Activated CD8-positive, alpha-beta memory T cell treated with anti-CD3 and anti-CD28 coated beads, Interleukin-2, amount 50 U/mL, for 4 hours (primary cell): ENCODE measurements around the gene HS2ST1.

Experiments
- DNase-seq: peaks from one replicate; pipeline ENCODE4 v3.0.0-alpha.2; 2020

Gene HS2ST1

GRCh38 chr1:87117761-87118368 lies 203.4 kb downstream of the HS2ST1 start:
- DNase-seq = no peak

- no peak for DNase-seq
Observed at GRCh38 chr1:87119541-87120140, 205.2 kb downstream of the HS2ST1 start.

DNA sequence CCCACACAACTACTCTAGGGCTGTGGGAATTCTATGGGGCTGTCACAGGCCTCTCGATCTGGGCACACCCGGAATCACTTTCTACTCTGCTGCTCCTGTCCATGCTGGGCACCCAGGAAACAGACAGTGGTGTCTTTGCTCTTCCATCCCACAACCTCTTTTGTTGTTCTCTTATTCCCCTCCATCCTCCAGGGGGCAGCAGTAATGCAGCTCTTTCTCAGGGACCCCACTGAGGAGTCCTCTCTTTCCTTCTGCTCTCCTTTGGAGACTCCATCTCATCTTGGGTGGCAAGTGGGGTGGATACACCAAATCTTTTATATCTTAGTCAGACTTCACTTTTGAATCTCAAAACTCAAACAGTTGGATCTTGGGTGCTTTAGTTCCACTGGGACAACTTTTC lies 206.3 kb downstream of the HS2ST1 start:
- DNase-seq = no peak

DNA sequence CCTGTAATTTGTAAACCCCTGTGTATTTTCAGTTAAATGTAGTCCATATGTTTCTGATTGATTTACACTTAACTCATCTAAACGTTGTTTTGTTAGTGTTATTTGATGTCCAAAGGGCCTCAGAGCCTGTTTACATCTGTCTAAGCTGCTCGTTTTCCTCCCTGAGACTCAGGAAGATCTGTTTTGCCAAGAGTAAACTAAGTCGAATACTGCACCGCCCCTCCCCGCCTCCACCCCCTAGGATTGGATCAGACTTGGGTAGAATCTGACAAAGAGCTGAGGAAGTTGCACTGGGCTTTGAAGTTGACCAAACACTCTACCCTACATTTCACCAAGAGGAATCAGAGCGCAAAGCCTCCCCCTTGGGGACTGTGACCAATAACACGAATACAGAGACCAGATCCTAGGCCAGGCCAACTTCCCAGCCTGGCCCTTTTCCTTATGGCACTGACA lies 207.3 kb downstream of the HS2ST1 start:
- DNase-seq = no peak

GRCh38 chr1:87122243-87122642 lies 207.8 kb downstream of the HS2ST1 start:
- DNase-seq = no peak

- no peak for DNase-seq
Observed at GRCh38 chr1:87123610-87124009, 209.2 kb downstream of the HS2ST1 start.

DNA sequence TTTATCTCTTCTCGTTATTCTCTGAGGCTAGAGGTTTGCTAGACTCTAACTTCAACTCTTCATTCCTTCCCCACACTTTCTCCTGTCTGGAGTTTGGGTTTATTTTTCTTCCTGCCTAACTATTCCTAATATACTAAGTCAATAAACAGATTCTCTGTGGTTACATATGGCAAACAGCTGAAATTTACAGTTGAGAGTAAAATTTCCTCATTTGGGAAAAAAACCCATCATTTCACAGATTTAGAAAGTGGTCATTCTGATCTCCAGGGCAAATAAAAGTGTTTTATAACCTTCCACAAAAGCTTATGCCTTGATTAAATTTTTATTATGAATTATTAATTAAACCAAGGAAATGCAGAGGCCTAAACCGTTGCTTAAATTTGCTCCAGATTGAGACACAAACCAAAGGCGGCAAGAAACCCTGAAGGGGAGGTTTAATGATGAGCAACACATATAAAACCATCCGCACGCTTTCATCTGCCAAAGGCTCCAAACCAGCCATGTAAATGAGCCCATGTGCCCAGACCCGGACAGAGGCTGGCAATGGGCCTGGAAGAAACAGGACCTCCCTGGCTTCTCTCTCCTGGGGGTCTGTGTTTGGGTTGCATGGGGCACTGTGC lies 212.6 kb downstream of the HS2ST1 start:
- no peak for DNase-seq

GRCh38 chr1:87127581-87127980 lies 213.1 kb downstream of the HS2ST1 start:
- DNase-seq = no peak

DNA sequence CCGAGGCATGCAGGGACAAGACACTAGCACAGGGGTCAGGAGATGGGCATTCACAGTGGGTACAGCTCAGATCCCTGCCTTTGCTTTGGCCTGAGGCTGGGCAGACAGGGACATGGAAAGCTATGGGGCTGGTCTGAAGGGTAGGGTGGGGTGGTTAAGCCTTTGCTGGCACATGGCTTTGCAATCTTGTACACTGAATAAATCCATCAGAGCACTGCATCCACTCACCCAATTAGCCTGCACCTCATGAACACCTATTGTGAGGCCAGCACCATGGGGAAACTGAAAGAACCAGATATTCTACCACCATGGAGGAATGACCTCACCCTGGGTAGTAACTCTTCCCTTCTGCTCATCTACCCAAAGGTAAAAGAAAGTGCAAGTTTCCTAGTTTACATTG lies 214.6 kb downstream of the HS2ST1 start:
- DNase-seq = no peak

GRCh38 chr1:87129606-87130005 lies 215.2 kb downstream of the HS2ST1 start:
- DNase-seq = no peak

DNA sequence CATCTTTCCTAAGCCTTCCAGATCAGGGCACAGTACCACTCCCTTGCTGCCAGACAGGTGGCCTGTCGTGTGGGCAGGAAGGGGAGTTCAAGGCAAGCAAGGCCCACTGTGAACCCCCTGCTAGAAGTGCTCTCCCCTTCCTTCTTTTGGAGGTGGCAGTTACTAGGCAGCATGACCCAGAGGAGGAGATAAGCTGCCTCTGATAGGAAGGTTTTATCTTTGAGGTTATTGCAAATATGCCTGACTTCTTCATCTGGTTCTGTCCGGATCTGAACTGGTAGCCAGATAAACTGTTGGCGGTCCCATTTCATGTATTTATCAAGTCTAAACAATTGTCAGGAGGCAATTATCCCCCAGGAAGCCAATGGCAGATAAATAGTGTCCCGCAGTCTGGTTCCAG lies 216.0 kb downstream of the HS2ST1 start:
- DNase-seq = no peak

- DNase-seq = peak; percentile 75
Observed at GRCh38 chr1:87131809-87132283, 217.4 kb downstream of the HS2ST1 start.

DNA sequence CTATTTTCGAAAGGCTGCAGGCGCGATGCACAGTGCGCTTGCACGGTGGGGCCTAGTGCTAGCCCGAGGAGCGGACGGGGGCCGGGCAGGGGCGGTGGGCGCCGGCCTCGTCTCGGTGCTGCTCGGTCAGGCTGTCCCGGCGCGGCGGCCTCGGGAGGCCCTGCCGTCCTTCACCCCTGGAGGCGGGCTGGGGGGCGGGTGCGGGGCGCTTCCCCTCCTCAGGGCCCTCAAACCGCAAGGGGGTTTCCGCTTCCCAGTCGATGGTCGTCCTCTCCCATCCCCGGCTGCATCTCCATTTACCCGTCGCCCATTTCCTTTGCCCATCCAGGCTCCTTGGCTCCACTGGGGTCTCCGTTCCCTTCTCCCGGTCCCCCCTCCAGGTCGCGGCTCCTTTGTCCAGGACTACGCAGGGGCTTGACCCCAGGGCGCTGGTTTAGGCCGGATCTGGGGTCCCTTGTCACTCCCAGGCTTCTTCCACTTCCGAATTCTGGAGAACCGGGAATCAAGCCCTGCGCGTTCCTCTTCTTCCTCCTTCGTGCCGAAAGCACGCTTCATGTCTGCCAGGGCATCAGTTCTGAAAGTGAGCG lies 217.9 kb downstream of the HS2ST1 start:
- DNase-seq = peak; percentile 19

DNA sequence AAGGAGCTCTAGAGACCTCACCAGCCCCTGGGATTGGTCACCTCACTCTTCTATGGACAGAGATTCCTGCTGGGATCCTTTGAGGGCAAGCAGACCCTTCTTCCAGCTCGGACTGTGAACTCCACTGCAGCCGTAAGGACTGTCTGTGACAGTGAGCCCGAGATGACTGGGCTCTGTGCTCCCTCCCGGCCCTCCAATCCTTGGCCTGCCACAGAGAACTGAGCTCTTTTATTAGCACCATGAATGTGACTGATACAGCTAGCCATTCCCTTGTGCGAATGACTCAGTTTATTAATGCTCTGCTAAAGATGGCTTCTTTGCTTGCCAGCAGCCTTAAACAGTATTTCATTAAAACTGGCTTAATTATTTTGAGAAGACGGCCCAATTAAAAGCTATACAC lies 219.6 kb downstream of the HS2ST1 start:
- no peak for DNase-seq

GRCh38 chr1:87134625-87135328 lies 220.3 kb downstream of the HS2ST1 start:
- DNase-seq = no peak

DNA sequence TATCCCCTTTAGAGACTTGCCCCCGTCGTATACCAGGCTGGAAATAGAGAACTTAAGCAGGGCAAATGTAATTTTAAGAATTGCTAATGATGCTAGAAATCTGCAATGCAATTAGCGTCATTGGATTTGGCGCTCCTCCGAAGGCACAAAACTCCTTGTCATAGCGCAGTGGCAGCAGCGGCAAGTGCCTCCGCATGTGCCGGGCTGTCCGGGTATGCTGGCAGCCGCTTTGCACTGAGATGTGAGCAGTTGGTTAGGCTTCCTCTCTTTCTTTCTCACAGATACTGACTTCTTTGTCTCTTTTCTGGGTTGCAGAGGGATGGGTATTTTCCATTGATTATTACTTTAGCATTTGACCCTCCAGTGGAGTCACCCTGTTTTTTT lies 220.9 kb downstream of the HS2ST1 start:
- no peak for DNase-seq

DNA sequence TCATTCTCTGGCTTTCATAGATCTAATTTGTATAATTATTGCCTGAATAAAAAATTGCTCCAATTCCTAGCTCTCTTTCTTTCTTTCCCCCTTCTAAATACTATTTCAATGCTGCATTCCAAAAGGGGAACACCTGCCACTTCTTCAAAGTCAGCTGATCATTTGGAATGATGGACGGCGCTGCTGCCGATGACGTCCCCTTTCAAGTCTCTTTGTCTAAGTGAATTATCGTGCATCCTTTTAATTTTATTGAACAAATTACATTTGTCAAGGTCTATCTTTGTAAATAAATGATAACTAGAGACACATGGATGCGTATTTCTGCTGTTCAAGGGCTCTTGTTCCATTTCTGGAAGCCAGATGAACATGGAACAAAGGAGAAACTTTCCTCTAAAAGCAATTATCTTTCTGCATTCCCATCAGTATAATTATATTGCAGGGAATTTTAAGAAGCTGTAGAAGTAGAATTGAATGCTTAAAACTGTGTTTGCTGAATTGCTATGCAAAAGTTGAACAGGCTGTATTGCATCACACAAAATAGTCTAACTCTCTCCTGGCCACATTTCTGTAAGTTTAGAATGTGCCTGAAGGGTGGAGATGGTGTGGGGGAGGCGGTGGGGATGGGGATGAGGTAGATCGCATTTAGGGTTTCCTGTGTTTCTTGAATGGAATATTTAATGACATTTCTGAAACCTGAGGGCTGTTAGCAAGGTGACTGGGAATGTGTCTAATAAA lies 222.3 kb downstream of the HS2ST1 start:
- DNase-seq = no peak

DNA sequence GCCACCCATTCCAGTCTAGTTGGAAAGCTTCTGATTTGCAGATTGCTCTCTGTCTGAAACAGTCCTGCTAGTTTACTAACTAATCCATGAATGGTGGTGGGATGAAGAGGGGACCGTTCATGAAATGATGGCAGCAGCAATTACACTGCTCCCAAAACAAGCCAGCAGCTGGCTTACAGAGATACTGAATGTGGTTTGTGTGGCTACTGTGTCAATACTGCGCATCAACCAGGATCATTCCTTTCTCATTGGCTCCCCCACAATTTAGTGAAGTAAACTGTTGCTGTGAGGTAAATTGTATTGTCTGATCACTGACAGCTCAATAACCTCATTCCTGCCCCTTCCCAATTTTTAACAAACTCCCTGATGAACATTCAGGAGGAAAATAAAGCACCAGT lies 222.9 kb downstream of the HS2ST1 start:
- DNase-seq = no peak

- no peak for DNase-seq
Observed at GRCh38 chr1:87140831-87141540, 226.6 kb downstream of the HS2ST1 start.

GRCh38 chr1:87141556-87141955 lies 227.1 kb downstream of the HS2ST1 start:
- DNase-seq = no peak

DNA sequence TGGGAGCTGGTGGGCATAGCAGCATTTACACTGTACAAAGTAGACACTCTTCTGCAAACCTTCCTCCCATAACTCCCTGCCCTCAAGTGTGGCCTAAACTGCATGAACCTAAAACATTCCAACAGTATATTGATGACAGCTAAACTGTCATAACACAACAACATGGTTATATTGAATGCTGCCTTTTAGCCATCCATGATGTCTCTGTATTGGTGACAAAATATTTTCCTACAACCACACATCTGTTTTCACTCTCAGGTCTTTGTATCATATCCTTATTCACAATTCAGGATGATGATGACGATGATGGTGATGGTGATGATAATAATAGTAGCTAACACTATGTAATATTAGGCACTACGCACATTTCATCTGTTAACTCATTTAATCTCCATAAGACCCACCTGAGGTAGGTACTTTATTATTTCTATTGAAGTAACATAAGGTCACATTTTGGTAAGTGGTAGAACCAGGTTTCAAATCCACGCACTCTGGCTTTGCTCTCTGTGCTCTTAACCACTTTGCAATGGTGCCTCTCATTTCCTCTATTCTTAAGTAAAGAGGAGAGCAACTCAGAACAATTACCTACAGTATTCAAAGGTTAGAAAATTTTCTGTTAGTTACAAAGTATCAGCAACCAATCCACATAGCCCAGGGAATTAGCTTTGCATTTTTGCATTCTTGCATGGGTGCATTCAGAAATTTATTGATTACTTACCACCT lies 229.1 kb downstream of the HS2ST1 start:
- no peak for DNase-seq
